Loucy (cell line): ENCODE measurements around the gene AADACL4.
"Not testable (repeated sequence)": the region's sequence is repeated elsewhere in the genome, so short reads cannot be mapped to it uniquely, and the experiment has no call there.

Experiments used
- H2AFZ ChIP-seq: fragments of 200-600 bp; sonication (generic); 2 replicates; pipeline ENCODE4 v1.6.0; 2016; ENCODE audit warnings: antibody characterized with exemption, mild to moderate bottlenecking, low read length, moderate library complexity
- H3F3A ChIP-seq: fragments of 200-600 bp; 2 replicates; pipeline ENCODE4 v1.6.0; 2016; ENCODE audit warnings: antibody characterized with exemption, low read depth, mild to moderate bottlenecking
- H3K27me3 ChIP-seq: fragments of 200-600 bp; sonication (generic); 2 replicates; pipeline ENCODE4 v1.6.1; 2014; ENCODE audit warnings: low read length, mild to moderate bottlenecking; ENCODE audit not compliant: insufficient read depth, poor library complexity, severe bottlenecking
- H3K36me3 ChIP-seq: fragments of 200-600 bp; sonication (generic); 2 replicates; pipeline ENCODE4 v1.6.1; 2016; ENCODE audit warnings: low read length; ENCODE audit not compliant: insufficient read depth
- H3K4me1 ChIP-seq: fragments of 200-600 bp; sonication (generic); 2 replicates; pipeline ENCODE4 v1.5.1; 2014; ENCODE audit warnings: low read length, mild to moderate bottlenecking; ENCODE audit not compliant: insufficient read depth, poor library complexity, severe bottlenecking
- H3K4me2 ChIP-seq: fragments of 200-600 bp; sonication (generic); 2 replicates; pipeline ENCODE4 v1.6.0; 2014; ENCODE audit warnings: antibody characterized with exemption, low read length, low read depth, mild to moderate bottlenecking; ENCODE audit not compliant: poor library complexity, severe bottlenecking
- H3K4me3 ChIP-seq: fragments of 200-600 bp; sonication (generic); 2 replicates; pipeline ENCODE4 v1.5.1; 2014; ENCODE audit warnings: low read length, mild to moderate bottlenecking, mixed read lengths; ENCODE audit not compliant: poor library complexity, severe bottlenecking
- H3K79me2 ChIP-seq: fragments of 200-600 bp; sonication (generic); 2 replicates; pipeline ENCODE4 v1.6.1; 2014; ENCODE audit warnings: low read length; ENCODE audit not compliant: insufficient read depth
- H3K9ac ChIP-seq: fragments of 200-600 bp; sonication (generic); 2 replicates; pipeline ENCODE4 v1.6.0; 2014; ENCODE audit warnings: mild to moderate bottlenecking, low read depth, low read length, moderate library complexity; ENCODE audit not compliant: poor library complexity, severe bottlenecking
- H3K9me2 ChIP-seq: fragments of 200-600 bp; sonication (generic); replicated peaks from 2 replicates; pipeline ENCODE4 v1.6.1; 2016; ENCODE audit warnings: low read depth, low read length, mixed read lengths
- H3K9me3 ChIP-seq: fragments of 200-600 bp; sonication (generic); 2 replicates; pipeline ENCODE4 v1.6.1; 2014; ENCODE audit warnings: mild to moderate bottlenecking, antibody characterized with exemption, low read length, low read depth; ENCODE audit not compliant: insufficient read depth
- H4K20me1 ChIP-seq: fragments of 200-600 bp; sonication (generic); 2 replicates; pipeline ENCODE4 v1.6.0; 2014; ENCODE audit warnings: antibody characterized with exemption, low read length, mild to moderate bottlenecking; ENCODE audit not compliant: insufficient read depth, poor library complexity, severe bottlenecking
- CTCF ChIP-seq: fragments of 200-600 bp; sonication (generic); conservative IDR thresholded peaks from 2 replicates; pipeline ENCODE4 v1.5.1; 2014; ENCODE audit warnings: mild to moderate bottlenecking, antibody characterized with exemption, low read length
- EZH2phosphoT487 ChIP-seq: fragments of 200-600 bp; IDR thresholded peaks from 2 replicates; pipeline ENCODE4 v1.6.1; 2018; ENCODE audit warnings: antibody characterized with exemption, mild to moderate bottlenecking, moderate library complexity, borderline replicate concordance

The AADACL4 gene

GRCh38 chr1:12656575-12656974 lies 12.7 kb downstream of the AADACL4 start:
- TF ChIP-seq CTCF = no peak
- TF ChIP-seq EZH2phosphoT487 = no peak
- no peaks in the 10 kb centered on the region for H3F3A ChIP-seq
- H3K27me3 ChIP-seq = no peaks in the 10 kb centered on the region
- H3K9me2 ChIP-seq = no peaks in the 10 kb centered on the region
- no peaks in the 10 kb centered on the region for H3K36me3 ChIP-seq
- no peaks in the 10 kb centered on the region for H3K9me3 ChIP-seq
- H3K4me1 ChIP-seq = peaks cover 5% of the 10 kb centered on the region
- no peak overlapping the region for H3K9ac ChIP-seq
- H3K4me2 ChIP-seq = no peak overlapping the region
- no peak overlapping the region for H3K4me3 ChIP-seq
- no peaks in the 10 kb centered on the region for H4K20me1 ChIP-seq
- no peaks in the 10 kb centered on the region for H3K79me2 ChIP-seq
- H2AFZ ChIP-seq = no peak overlapping the region

GRCh38 chr1:12657060-12657884 lies 13.4 kb downstream of the AADACL4 start:
- Histone ChIP-seq H3K27me3 (no peaks in the 10 kb centered on the region), H3K36me3 (no peaks in the 10 kb centered on the region), H3K9ac (no peak overlapping the region), H2AFZ (no peak overlapping the region), H3K4me2 (no peak overlapping the region), H4K20me1 (no peaks in the 10 kb centered on the region), H3K79me2 (no peaks in the 10 kb centered on the region), H3F3A (no peaks in the 10 kb centered on the region), H3K4me3 (no peak overlapping the region), H3K9me3 (no peaks in the 10 kb centered on the region), H3K9me2 (no peaks in the 10 kb centered on the region), H3K4me1 (peaks cover 5% of the 10 kb centered on the region)
- TF ChIP-seq EZH2phosphoT487 (no peak), CTCF (no peak)

GRCh38 chr1:12657885-12658512 lies 14.1 kb downstream of the AADACL4 start:
- not testable (repeated sequence) for H3K36me3 ChIP-seq, H3K9me2 ChIP-seq, H3K9me3 ChIP-seq, H3K79me2 ChIP-seq, H3K27me3 ChIP-seq, H3K4me1 ChIP-seq, H4K20me1 ChIP-seq, H3K4me2 ChIP-seq, H3K4me3 ChIP-seq, H3K9ac ChIP-seq, H3F3A ChIP-seq, H2AFZ ChIP-seq
